ENCODE measurements around the gene ICE2.
A peak's percentile ranks its signal among the peaks of the same experiment; 100 is the strongest.

Gene ICE2

GRCh38 chr15:60399246-60399915, 79.6 kb downstream of the ICE2 start:
- no peak for TF ChIP-seq CTCF (IDR thresholded peaks at IDR 0.05)
- H3K4me3 ChIP-seq (ENCODE audit: low read depth in 1 of 2, low read length in 1 of 2): peak overlapping the region; percentile 56 to 57
- no peak overlapping the region for H3K27ac ChIP-seq
- no peaks in the 10 kb centered on the region for H3K9me3 ChIP-seq
- H3K27me3 ChIP-seq: peaks cover 94% of the 10 kb centered on the region
- peaks cover 18 to 20% of the 10 kb centered on the region in 2 experiments for H3K4me1 ChIP-seq (ENCODE audit: control insufficient read depth in 1 of 2, insufficient read depth in 1 of 2, low read depth in 1 of 2, low read length in 1 of 2)
- H3K36me3 ChIP-seq: no peaks in the 10 kb centered on the region

- Histone ChIP-seq H3K27ac (no peak within 1 kb of the TSS), H3K27me3 (peaks cover 100% of the 10 kb centered on the region), H3K9me3 (no peaks in the 10 kb centered on the region), H3K4me1 (ENCODE audit: control insufficient read depth in 1 of 2, insufficient read depth in 1 of 2, low read depth in 1 of 2, low read length in 1 of 2) (peaks cover 18 to 20% of the 10 kb centered on the region in 2 experiments), H3K36me3 (no peaks in the 10 kb centered on the region), H3K4me3 (ENCODE audit: low read depth in 1 of 2, low read length in 1 of 2) (peak within 1 kb of the TSS; percentile 56 to 57)
- no peak for TF ChIP-seq CTCF (IDR thresholded peaks at IDR 0.05)
Observed at GRCh38 chr15:60397772-60398445, 81.0 kb downstream of the ICE2 start, which contains the start of gene ANXA2. TSS of gene ANXA2 (minus strand) at chr15:60397986. CDS start at chr15:60386075, 11,911 bp downstream.

- Histone ChIP-seq H3K9me3 (no peaks in the 10 kb centered on the region), H3K27ac (no peak overlapping the region), H3K27me3 (peaks cover 100% of the 10 kb centered on the region), H3K4me1 (ENCODE audit: control insufficient read depth in 1 of 2, insufficient read depth in 1 of 2, low read depth in 1 of 2, low read length in 1 of 2) (peaks cover 18 to 20% of the 10 kb centered on the region in 2 experiments), H3K4me3 (ENCODE audit: low read depth in 1 of 2, low read length in 1 of 2) (peak overlapping the region; percentile 56 to 57), H3K36me3 (no peaks in the 10 kb centered on the region)
- no peak for TF ChIP-seq CTCF (IDR thresholded peaks at IDR 0.05)
Observed at GRCh38 chr15:60396958-60397771, 81.8 kb downstream of the ICE2 start.

GRCh38 chr15:60396560-60396957, 82.4 kb downstream of the ICE2 start:
- Histone ChIP-seq H3K27ac (no peak overlapping the region), H3K27me3 (peaks cover 100% of the 10 kb centered on the region), H3K9me3 (no peaks in the 10 kb centered on the region)

More at GRCh38 chr15:60396560-60396957, 82.4 kb downstream of the ICE2 start:
- no peak for TF ChIP-seq CTCF (IDR thresholded peaks at IDR 0.05)
- Histone ChIP-seq H3K4me3 (ENCODE audit: low read depth in 1 of 2, low read length in 1 of 2) (peak overlapping the region in 1 of 2 experiments; percentile 56), H3K4me1 (ENCODE audit: control insufficient read depth in 1 of 2, insufficient read depth in 1 of 2, low read depth in 1 of 2, low read length in 1 of 2) (peaks cover 18 to 20% of the 10 kb centered on the region in 2 experiments), H3K36me3 (no peaks in the 10 kb centered on the region)
